Measurements from ENCODE around the gene CACNB2. TPM values are rescaled to one million over a fixed set of nuclear protein-coding genes. Genes with fewer than 3 reads are reported as not detected.

CACNB2 gene
- total and polyA plus RNA-seq, 10 of the 15 experiments (the other 5 are each of a cell fraction or from before 2014, with no cell fraction given) = 0.62 to 8.1 (median 1.2) TPM

- TF ChIP-seq STAT3 (IDR thresholded peaks at IDR 0.05; ENCODE audit: low read depth, low read length) = no peak
- TF ChIP-seq ATF2 (IDR thresholded peaks at IDR 0.05; ENCODE audit: low read length) = no peak
- no peak for TF ChIP-seq SIN3A (IDR thresholded peaks at IDR 0.05; ENCODE audit: low read depth, low read length)
These were observed 431.6 kb downstream of the CACNB2 start (continued) for GRCh38 chr10:18571780-18572179.

GRCh38 chr10:18572959-18573561 is 432.8 kb downstream of the CACNB2 start:
- Histone ChIP-seq H3K27ac (ENCODE audit: control insufficient read depth, insufficient read depth) (no peak overlapping the region), H4K20me1 (ENCODE audit: control insufficient read depth, insufficient read depth) (no peaks in the 10 kb centered on the region), H3K27me3 (replicated peaks in 1 of 2; ENCODE audit: control insufficient read depth in 2 of 2, insufficient read depth in 2 of 2, low read length in 1 of 2) (no peaks in the 10 kb centered on the region), H3K4me1 (ENCODE audit: control insufficient read depth, insufficient read depth, low read length) (no peaks in the 10 kb centered on the region), H3K4me2 (ENCODE audit: control insufficient read depth, insufficient read depth) (no peak overlapping the region), H2AFZ (ENCODE audit: control insufficient read depth, low read depth, low read length) (no peak overlapping the region), H3K9me3 (replicated peaks; ENCODE audit: control insufficient read depth, insufficient read depth, low read length) (peaks cover 4% of the 10 kb centered on the region), H3K79me2 (ENCODE audit: control insufficient read depth, insufficient read depth, low read length) (no peaks in the 10 kb centered on the region), H3K4me3 (no peak overlapping the region), H3K9ac (ENCODE audit: control insufficient read depth, insufficient read depth, low read length) (no peak overlapping the region), H3K36me3 (ENCODE audit: control insufficient read depth in 2 of 2, insufficient read depth in 2 of 2, low read length in 1 of 2) (no peaks in the 10 kb centered on the region)
- ChIA-PET RAD21 (ENCODE audit: unreplicated experiment) (no interaction called here), POLR2A (no interaction called here), CTCF (no interaction called here), SMC1A (ENCODE audit: uncharacterized antibody, unreplicated experiment) (no interaction called here)
- in situ Hi-C loops (cut with MboI) = no loop called here
- no peak for TF ChIP-seq ATF3 (IDR thresholded peaks at IDR 0.05; ENCODE audit: borderline replicate concordance, extremely low read depth, low read depth, low read length)
- no peak for TF ChIP-seq E4F1 (IDR thresholded peaks at IDR 0.05; ENCODE audit: borderline replicate concordance, partially characterized antibody)
- TF ChIP-seq JUNB (IDR thresholded peaks at IDR 0.05) = no peak
- no peak for TF ChIP-seq KLF5 (IDR thresholded peaks at IDR 0.05; ENCODE audit: partially characterized antibody)
- TF ChIP-seq SREBF1 (IDR thresholded peaks at IDR 0.05; ENCODE audit: low read length) = no peak
- TF ChIP-seq HDGF (IDR thresholded peaks at IDR 0.05) = no peak
- no peak for TF ChIP-seq RCOR1 (conservative IDR thresholded peaks at IDR 0.05; ENCODE audit: low read depth, low read length)
- no peak for TF ChIP-seq ZNF24 (IDR thresholded peaks at IDR 0.05)
- TF ChIP-seq MTA3 (IDR thresholded peaks at IDR 0.05; ENCODE audit: borderline replicate concordance, low read length) = no peak
- no peak for TF ChIP-seq SMAD5 (IDR thresholded peaks at IDR 0.05; ENCODE audit: low read depth)
- TF ChIP-seq SP1 (IDR thresholded peaks at IDR 0.05; ENCODE audit: low read depth, low read length) = no peak
- TF ChIP-seq SIX5 (IDR thresholded peaks at IDR 0.05; ENCODE audit: low read depth, low read length, severe bottlenecking) = no peak
- ATAC-seq (no peak), DNase-seq (ENCODE audit: low read depth, low spot score) (no peak), FAIRE-seq (no peak)
- intact Hi-C loops (cut with micrococcal nuclease; ENCODE audit: unreplicated experiment) = no loop called here
- WGBS (ENCODE audit: insufficient coverage, insufficient replicate concordance, low lambda C conversion rate, missing lambda C conversion rate) = over 99% methylated on average over 8 of the region's 8 CpGs
- no TSS peak for BruUV-seq (replicated peaks)

Measured in GM12878 (cell line).